ENCODE measurements around the gene TAS2R41. TPM values are rescaled to one million over a fixed set of nuclear protein-coding genes. Genes with fewer than 3 reads are reported as not detected.

Gene TAS2R41
- total and polyA plus RNA-seq, 2 of the 4 experiments (the other 2 are of a cell fraction), result not detected

DNA sequence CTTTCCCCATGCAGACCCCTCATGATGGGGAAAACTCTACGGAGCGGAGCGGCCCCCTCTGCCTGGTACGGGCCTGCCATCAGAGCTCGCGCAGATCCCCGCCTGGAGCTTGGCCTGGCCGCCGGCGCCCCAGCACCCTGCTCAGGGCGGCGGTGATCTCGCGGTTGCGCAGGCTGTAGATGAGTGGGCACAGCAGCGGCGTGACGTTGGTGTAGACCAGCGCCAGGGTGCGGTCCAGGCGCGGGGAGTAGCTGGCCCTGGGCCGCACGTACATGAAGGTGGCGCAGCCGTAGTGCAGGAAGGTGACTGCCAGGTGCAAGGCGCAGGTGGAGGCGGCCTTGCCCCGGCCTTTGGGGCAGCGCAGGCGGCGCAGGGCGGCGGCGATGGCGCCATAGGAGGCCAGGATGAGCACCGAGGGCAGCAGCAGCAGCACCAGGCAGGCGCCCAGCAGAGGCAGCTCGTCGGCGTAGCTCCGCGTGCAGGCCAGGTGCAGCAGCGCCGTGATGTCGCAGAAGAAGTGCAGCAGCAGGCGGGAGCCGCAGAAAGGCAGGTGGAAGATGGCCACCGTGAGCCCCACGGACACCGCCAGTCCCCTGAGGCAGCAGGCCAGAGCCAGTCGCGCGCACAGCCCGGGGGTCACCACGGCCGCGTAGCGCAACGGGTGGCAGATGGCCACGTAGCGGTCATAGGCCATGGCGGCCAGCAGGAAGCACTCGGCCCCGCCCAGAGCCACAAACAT lies 33.4 kb downstream of the TAS2R41 start:
- ChIA-PET CTCF (no interaction called here), POLR2A (ENCODE audit: unreplicated experiment) (no interaction called here)
- H3K36me3 ChIP-seq (ENCODE audit: control insufficient read depth, insufficient read depth, low read length), result no peaks in the 10 kb centered on the region
- no peak overlapping the region for H2BK5ac ChIP-seq (ENCODE audit: low read depth, low read length, poor library complexity, severe bottlenecking)
- no peak overlapping the region for H3K18ac ChIP-seq (ENCODE audit: low read depth, low read length)
- no peak overlapping the region for H2BK15ac ChIP-seq (ENCODE audit: low read depth, low read length)
- BruUV-seq (replicated peaks), result no TSS peak
- H2AK5ac ChIP-seq (ENCODE audit: low read depth, low read length), result no peak overlapping the region
- H2AK9ac ChIP-seq (replicated peaks; ENCODE audit: low read depth, low read length, poor library complexity), result no peak overlapping the region
- peaks cover 6% of the 10 kb centered on the region; the same call in 1 of the 2 replicates for H3K27me3 ChIP-seq (ENCODE audit: control insufficient read depth, insufficient read depth, low read length)
- H4K5ac ChIP-seq (ENCODE audit: low read depth, low read length), result no peak overlapping the region
- ATAC-seq (ENCODE audit: low read depth), result peak; percentile 37; the same call in 1 of the 2 replicates
- H4K8ac ChIP-seq (ENCODE audit: low read depth in 2 of 2, low read length in 2 of 2), result no peak overlapping the region
- no peak for DNase-seq
- TF ChIP-seq RFX5 (IDR thresholded peaks at IDR 0.05; ENCODE audit: low read depth, low read length) (no peak), CEBPB (IDR thresholded peaks at IDR 0.05; ENCODE audit: low read depth, low read length) (no peak)
- no peak overlapping the region for H3K27ac ChIP-seq (ENCODE audit: insufficient read depth, low read length)
- no peak overlapping the region for H3K4ac ChIP-seq (ENCODE audit: low read depth, low read length)
- no peaks in the 10 kb centered on the region for H3K9me1 ChIP-seq (ENCODE audit: insufficient read depth, low read length)
- H4K91ac ChIP-seq (ENCODE audit: insufficient read depth, low read depth, low read length), result no peak overlapping the region
- H3K14ac ChIP-seq (replicated peaks; ENCODE audit: low read depth, low read length), result no peak overlapping the region
- H2BK120ac ChIP-seq (ENCODE audit: low read depth, low read length), result no peak overlapping the region
- dilution Hi-C loops (cut with HindIII; ENCODE audit: low sequenced_read_pairs, unreplicated experiment), result no loop called here
- H3K56ac ChIP-seq (ENCODE audit: extremely low read depth, insufficient read depth, low read length), result no peak overlapping the region
- intact Hi-C loops (cut with micrococcal nuclease), result no loop called here
- no peaks in the 10 kb centered on the region for H3K9me3 ChIP-seq (ENCODE audit: control insufficient read depth, insufficient read depth, low read length)
- H2BK20ac ChIP-seq (ENCODE audit: low read depth, low read length), result no peak overlapping the region
- peak overlapping the region; percentile 55; the same call in 1 of the 2 replicates for H3K4me2 ChIP-seq (ENCODE audit: low read depth, low read length)
- H3K4me1 ChIP-seq (ENCODE audit: control insufficient read depth, insufficient read depth, low read length), result peaks cover 4% of the 10 kb centered on the region; the same call in 1 of the 2 replicates
- no peaks in the 10 kb centered on the region for H4K20me1 ChIP-seq (ENCODE audit: insufficient read depth, low read length)
- in situ Hi-C loops (cut with MboI; ENCODE audit: low sequenced_read_pairs), result no loop called here
- H3K79me1 ChIP-seq (ENCODE audit: low read depth in 1 of 2, low read length in 2 of 2), result no peaks in the 10 kb centered on the region
- H2AFZ ChIP-seq (replicated peaks; ENCODE audit: low read length, poor library complexity), result peak overlapping the region; percentile 81
- H3K9ac ChIP-seq (ENCODE audit: low read depth, low read length), result no peak overlapping the region
- WGBS, 2 experiments (ENCODE audit: extremely low coverage in 2 of 2, insufficient read length in 1 of 2), result 34% methylated on average over 54 of the region's 65 CpGs; no CpG with 5 or more reads in 1 of the 2 experiments
- no peak overlapping the region for H3K23ac ChIP-seq (ENCODE audit: low read depth, low read length)
- no peak overlapping the region for H3K4me3 ChIP-seq (ENCODE audit: insufficient read depth, low read depth, low read length)

Measured in IMR-90 (cell line).